Stimulated activated CD8-positive, alpha-beta memory T cell treated with anti-CD3 and anti-CD28 coated beads, Interleukin-12 subunit alpha, Interleukin-12 subunit beta, amount 100 ng/mL, for 4 hours (primary cell): ENCODE results near the gene LPA.

ENCODE experiments used
- DNase-seq: peaks from one replicate; pipeline ENCODE4 v3.0.0-alpha.2; 2020; ENCODE audit warnings: low read depth

LPA gene

DNA sequence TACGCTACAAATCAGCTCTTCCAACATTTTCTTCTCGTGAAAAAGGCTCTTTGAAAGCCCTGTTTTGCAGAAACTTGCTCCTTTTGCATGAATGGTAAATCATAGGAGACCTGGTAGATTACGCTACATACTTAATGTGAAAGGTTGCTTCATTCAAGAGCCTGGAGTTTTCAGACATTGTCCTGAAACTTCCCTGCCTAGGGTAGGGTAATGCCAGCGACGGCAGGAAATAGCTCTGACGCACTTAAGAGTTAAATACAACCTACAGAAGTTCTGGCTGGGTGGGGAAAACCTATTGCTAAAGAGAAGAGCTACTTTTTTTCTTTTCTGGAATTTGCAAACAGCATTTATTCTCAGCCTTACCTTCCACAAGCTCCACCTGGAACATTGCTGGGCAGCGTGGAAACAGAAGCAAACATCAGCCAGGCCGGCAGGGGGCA lies 144.5 kb downstream of the LPA start:
- DNase-seq, result no peak

DNA sequence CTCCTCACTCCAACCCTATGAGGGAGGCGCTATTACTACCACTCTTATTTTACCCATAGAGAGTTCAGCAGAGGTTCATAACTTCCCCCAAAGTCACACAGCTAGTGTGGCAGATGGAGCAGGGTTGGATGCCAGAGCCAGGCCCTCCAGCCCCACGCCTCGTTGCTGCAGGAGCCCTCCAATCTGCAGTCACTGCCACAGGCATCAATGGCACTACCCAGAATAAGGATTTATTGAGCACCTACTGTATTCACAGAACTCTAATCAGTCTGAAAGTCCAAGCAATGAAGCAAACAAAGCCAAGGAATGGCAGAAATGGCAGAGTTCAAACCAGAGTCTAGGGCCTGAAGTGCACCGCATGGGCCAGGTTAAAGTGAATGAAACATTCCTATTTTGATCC lies 144.9 kb downstream of the LPA start:
- no peak for DNase-seq

DNA sequence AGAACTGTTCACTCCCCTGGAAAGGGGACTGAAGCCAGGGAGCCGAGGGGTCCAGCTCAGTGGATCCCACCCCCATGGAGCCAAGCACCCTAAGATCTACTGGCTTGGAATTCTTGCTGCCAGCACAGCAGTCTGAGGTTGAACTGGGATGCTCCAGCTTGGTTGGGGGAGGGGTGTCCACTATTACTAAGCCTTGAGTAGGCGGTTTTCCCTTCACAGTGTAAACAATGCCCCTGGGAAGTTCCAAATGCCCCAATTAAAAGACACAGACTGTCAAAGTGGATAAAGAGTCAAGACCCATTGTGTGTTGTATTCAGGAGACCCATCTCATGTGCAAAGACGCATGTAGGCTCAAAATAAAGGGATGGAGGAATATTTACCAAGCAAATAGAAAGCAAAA lies 150.2 kb downstream of the LPA start:
- DNase-seq, result no peak

DNA sequence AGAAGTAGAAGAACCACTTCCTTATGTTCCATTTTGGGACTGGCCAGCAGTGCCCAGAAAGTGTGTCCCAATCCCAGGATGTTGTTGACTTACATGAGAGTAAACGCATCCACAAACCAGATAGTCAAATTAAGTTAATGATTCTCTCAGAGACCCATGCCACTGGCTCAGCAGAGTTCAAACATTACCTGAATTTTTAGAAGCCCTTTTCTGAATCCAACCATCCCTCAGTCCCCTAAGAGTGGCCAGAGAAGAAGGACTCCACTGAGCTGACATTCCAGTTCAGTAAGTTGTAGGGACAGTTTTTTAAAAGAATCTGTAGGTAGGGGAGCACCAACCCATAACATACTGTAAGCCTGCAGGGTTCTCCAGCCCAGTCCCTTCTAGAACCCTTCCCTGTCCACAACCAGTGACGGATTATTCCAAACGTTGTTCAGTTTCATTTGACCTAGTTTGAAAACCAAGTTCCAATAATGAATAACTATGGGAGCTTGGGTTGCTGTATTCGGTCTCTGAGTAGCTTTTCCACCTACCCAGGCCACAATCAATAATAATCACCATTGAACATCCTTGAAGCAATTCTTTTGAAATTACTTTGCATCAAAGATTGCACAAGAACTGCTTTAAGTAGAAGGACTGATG lies 153.0 kb downstream of the LPA start:
- DNase-seq, result no peak

DNA sequence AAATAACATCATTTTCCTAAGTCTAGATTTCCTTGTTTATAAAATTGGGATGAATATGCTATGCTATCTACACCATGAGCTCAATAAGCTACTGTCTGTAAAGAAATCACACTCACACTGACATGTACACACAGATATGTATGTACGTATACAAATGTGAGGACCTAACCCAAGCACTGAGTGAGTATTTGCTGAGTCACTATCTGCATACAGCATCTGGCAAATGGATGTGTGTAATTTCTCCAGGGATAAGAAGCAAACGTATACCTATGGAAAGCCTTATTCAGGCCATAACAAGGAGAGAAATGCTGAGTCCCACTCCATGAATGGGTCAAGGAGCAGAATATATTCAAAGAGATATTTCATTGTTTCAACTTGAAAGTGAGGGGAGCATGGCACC lies 153.9 kb downstream of the LPA start:
- DNase-seq, result no peak

DNA sequence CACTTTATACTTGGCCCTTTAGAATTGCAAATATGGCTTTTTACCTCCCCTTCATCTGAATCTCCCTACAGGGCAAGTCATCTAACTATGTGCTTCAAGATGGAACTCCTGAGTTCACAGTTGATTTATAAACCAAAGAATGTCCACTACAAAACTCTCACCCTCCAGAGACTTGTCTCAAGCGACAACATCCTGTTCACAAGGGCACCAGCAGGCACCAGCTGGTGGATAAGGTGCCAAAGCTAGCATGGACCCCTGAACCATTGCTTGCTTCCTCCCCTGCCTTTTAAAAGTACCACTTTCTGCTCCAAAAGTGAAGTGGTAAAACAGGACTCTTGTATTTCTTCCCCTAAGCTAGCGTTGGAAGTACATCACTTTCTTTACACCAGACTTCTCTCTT lies 154.5 kb downstream of the LPA start:
- no peak for DNase-seq

DNA sequence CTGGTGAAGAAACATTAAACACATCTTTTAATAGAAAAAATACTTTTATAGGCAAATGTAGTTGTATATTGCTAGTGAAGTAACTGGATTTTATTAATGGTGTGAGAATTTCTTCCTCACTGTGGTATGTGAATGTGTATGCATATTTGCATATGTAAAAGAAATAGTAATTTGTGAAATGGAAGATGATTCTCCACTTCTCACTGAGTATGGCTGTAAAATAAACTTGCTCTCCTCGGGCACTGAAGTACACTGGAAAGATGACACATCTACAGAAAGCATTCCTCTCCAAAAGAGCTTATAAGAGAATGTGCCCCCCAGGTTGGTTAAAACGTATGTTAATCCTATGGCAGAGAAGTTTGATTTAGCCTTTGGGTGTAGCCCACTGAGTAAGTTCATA lies 155.5 kb downstream of the LPA start:
- DNase-seq, result no peak

DNA sequence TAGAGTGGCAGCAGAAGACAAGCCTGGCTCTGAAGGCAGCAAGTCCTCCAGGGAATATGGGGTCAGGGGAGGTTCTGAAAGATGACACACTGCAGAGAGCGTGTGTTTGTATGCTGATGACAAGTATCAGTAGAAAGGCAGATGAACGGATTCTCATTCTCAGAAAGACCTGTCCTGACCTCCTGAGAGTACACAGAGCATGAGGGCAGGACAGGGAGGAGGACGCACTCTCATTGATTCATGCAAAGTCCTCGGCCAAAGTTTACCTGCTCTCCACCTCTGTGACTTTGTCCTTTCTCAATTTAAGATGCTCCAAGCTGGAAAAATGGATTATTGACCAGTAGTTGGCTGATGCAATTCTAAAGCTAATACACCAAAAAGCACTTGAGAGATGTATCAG lies 156.7 kb downstream of the LPA start:
- DNase-seq, result no peak

DNA sequence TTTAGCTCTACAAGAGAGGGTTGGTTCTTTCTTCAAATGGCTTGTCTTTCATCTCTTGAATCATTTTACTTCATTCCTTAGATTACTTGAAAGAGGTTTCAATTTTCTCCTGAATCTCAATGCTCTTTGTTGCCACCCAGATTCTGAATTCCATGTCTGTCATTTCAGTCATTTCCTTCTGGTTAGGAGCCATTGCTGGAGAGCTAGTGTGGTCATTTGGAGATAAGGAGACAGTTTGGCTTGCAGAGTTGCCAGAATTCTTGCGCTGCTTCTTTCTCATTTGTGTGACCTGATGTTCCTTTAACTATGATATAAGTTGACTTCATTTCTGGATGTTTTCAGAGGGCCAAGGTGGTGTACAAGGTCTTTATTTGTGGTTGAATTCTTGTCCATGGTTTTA lies 158.1 kb downstream of the LPA start:
- no peak for DNase-seq

DNA sequence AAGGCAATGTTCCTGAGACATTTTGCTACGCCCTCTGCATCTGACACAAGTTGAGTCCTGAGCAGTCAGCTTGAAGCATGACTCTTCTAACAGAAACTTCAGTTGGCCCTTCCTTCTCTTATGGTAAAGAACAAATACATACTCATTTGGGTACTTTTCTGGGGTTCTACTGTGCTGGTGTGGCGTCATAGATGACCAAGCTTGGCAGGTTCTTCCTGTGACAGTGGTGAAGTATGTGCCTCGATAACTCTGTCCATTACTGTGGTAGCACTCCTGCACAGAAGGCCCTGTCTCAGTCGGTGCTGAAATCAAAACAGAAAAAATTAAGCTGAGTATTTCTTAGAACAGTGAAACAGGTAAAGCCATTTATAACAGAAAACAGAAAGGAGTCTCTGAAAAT lies 163.4 kb downstream of the LPA start:
- DNase-seq, result no peak

DNA sequence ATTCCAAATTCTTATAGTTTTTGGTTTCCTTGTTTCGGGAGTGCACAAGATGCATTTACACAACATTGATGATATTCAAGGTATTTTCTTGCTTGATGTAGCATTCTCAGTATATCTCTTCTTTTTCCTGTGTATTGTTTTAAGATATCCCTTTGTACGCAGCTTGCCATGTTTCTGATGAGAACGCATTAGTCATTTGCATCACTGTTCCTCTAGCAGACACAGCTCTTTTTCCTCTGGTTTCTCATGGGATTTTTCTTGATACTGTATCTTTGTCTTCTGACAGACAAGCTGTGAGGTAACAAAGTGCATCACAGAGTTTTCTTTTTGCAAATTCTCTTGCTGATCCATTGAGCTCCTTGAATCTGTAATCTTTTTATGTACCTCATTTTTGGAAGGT lies 169.5 kb downstream of the LPA start:
- DNase-seq, result no peak

DNA sequence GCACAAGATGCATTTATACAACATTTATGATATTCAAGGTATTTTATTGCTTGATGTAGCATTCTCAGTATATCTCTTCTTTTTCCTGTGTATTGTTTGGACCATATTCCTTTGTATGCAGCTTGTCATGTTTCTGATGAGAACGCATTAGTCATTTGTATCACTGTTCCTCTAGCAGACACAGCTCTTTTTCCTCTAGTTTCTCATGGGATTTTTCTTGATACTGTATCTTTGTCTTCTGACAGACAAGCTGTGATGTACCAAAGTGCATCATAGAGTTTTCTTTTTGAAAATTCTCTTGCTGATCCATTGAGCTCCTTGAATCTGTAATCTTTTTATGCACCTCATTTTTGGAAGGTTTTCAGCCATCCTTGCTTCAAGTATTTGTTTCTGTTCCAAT lies 175.0 kb downstream of the LPA start:
- no peak for DNase-seq

DNA sequence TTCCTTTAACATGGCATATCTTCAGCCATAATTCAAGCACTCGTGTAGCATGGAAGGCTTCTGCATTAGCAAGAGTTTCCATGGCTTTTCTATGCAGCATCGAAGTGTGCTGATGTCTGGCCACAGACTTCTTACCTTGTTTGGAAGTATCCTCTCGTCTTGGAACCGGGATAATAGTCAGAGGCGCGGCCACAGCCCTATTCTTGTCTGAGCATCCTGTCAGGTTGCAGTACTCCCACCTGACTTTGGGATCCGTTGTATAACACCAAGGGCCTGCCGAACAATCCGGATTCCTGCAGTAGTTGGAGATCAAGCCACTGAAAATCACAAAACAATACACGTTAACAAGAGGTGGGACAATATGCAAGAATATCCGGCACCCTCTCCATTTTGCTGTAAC lies 177.0 kb downstream of the LPA start:
- DNase-seq, result no peak
